ENCODE data around the gene ETS1.
A peak's percentile ranks its signal among the peaks of the same experiment; 100 is the strongest.
"Not testable (repeated sequence)": the region's sequence is repeated elsewhere in the genome, so short reads cannot be mapped to it uniquely, and the experiment has no call there.

Gene ETS1

GRCh38 chr11:128456566-128457268, 130.6 kb downstream of the ETS1 start:
- no peak for TF ChIP-seq CTCF (IDR thresholded peaks at IDR 0.05; ENCODE audit: low read depth, low read length)
- H3K4me3 ChIP-seq (ENCODE audit: low read depth, low read length) = no peak overlapping the region
- in situ Hi-C loops (cut with HindIII; ENCODE audit: low sequenced_read_pairs) = no loop called here
- DNase-seq (ENCODE audit: low read depth, low spot score) = no peak

- no peak for DNase-seq (ENCODE audit: low read depth, low spot score)
- no peak for TF ChIP-seq CTCF (IDR thresholded peaks at IDR 0.05; ENCODE audit: low read depth, low read length)
- no peak overlapping the region for H3K4me3 ChIP-seq (ENCODE audit: low read depth, low read length)
- in situ Hi-C loops (cut with HindIII; ENCODE audit: low sequenced_read_pairs) = no loop called here
Observed at GRCh38 chr11:128455766-128456165, 131.6 kb downstream of the ETS1 start.

- no peak overlapping the region for H3K4me3 ChIP-seq (ENCODE audit: low read depth, low read length)
- in situ Hi-C loops (cut with HindIII; ENCODE audit: low sequenced_read_pairs) = no loop called here
- peak; percentile 94 for DNase-seq (ENCODE audit: low read depth, low spot score)
- TF ChIP-seq CTCF (IDR thresholded peaks at IDR 0.05; ENCODE audit: low read depth, low read length) = no peak
Observed at GRCh38 chr11:128453444-128454336, 133.7 kb downstream of the ETS1 start.

GRCh38 chr11:128451652-128452470, 135.5 kb downstream of the ETS1 start:
- in situ Hi-C loops (cut with HindIII; ENCODE audit: low sequenced_read_pairs) = no loop called here
- no peak overlapping the region for H3K4me3 ChIP-seq (ENCODE audit: low read depth, low read length)
- DNase-seq (ENCODE audit: low read depth, low spot score) = peak; percentile 86
- no peak for TF ChIP-seq CTCF (IDR thresholded peaks at IDR 0.05; ENCODE audit: low read depth, low read length)

- in situ Hi-C loops (cut with HindIII; ENCODE audit: low sequenced_read_pairs) = no loop called here
- no peak for DNase-seq (ENCODE audit: low read depth, low spot score)
Observed at GRCh38 chr11:128450882-128451651, 136.3 kb downstream of the ETS1 start.

GRCh38 chr11:128450425-128450824, 136.9 kb downstream of the ETS1 start:
- H3K4me3 ChIP-seq (ENCODE audit: low read depth, low read length); DNase-seq (ENCODE audit: low read depth, low spot score); in situ Hi-C loops (cut with HindIII; ENCODE audit: low sequenced_read_pairs): not testable (repeated sequence)

More at GRCh38 chr11:128450882-128451651, 136.3 kb downstream of the ETS1 start:
- TF ChIP-seq CTCF (IDR thresholded peaks at IDR 0.05; ENCODE audit: low read depth, low read length) = no peak
- H3K4me3 ChIP-seq (ENCODE audit: low read depth, low read length) = no peak overlapping the region

All from astrocyte of the spinal cord (primary cell).